Measurements from ENCODE around the gene TAS1R2. TPM values are rescaled to one million over a fixed set of nuclear protein-coding genes. Genes with fewer than 3 reads are reported as not detected.

Gene TAS1R2
- total and polyA plus RNA-seq, 2 of the 8 experiments (the other 6 are each of a cell fraction or from before 2014, with no cell fraction given), result not detected

GRCh38 chr1:18798533-18798932, 60.9 kb downstream of the TAS1R2 start:
- Histone ChIP-seq H3K9ac (replicated peaks in 1 of 4; ENCODE audit: extremely low read depth in 1 of 4, low read depth in 3 of 4, low read length in 3 of 4) (no peak overlapping the region), H3K23ac (ENCODE audit: insufficient read length) (no peak overlapping the region), H2BK20ac (ENCODE audit: low read length) (no peak overlapping the region), H3K4me2 (ENCODE audit: insufficient read depth in 1 of 2, low read depth in 2 of 2, low read length in 2 of 2) (no peak overlapping the region), H3K36me3 (ENCODE audit: control insufficient read depth in 2 of 4, insufficient read depth in 4 of 4, low read length in 3 of 4) (no peaks in the 10 kb centered on the region), H2BK15ac (ENCODE audit: low read length) (no peak overlapping the region), H3K56ac (replicated peaks; ENCODE audit: insufficient read length, low read depth, low read length) (no peak overlapping the region), H2BK120ac (replicated peaks; ENCODE audit: low read depth, low read length) (no peak overlapping the region), H2AK5ac (ENCODE audit: low read depth, low read length) (no peak overlapping the region), H4K91ac (replicated peaks; ENCODE audit: insufficient read length, low read length) (no peak overlapping the region), H3K27ac (ENCODE audit: low read depth, low read length) (no peak overlapping the region), H3K79me2 (ENCODE audit: control insufficient read depth in 1 of 2, insufficient read depth in 2 of 2, low read length in 2 of 2) (no peaks in the 10 kb centered on the region), H4K8ac (ENCODE audit: extremely low read depth, insufficient read depth, low read length) (peak overlapping the region; percentile 51; the same call in 1 of the 2 replicates), H3K79me1 (ENCODE audit: low read depth, low read length) (no peaks in the 10 kb centered on the region), H4K20me1 (replicated peaks in 1 of 2; ENCODE audit: control insufficient read depth in 1 of 2, insufficient read depth in 2 of 2, low read length in 2 of 2) (no peaks in the 10 kb centered on the region), H3K4ac (replicated peaks; ENCODE audit: insufficient read length, low read depth, low read length) (no peak overlapping the region), H3K9me3 (ENCODE audit: insufficient read depth in 2 of 2, low read depth in 1 of 2, low read length in 1 of 2) (no peaks in the 10 kb centered on the region), H3K23me2 (ENCODE audit: low read depth, low read length) (peaks cover 6% of the 10 kb centered on the region; the same call in 1 of the 2 replicates), H3K27me3 (replicated peaks in 1 of 4; ENCODE audit: control insufficient read depth in 3 of 4, extremely low read depth in 1 of 4, insufficient read depth in 3 of 4, low read length in 3 of 4) (peaks cover 0 to 4% (median 0%) of the 10 kb centered on the region in 4 experiments; a peak in 3 of 7 replicates), H3K4me1 (replicated peaks in 1 of 4; ENCODE audit: control insufficient read depth in 3 of 4, insufficient read depth in 4 of 4, low read length in 3 of 4) (peaks cover 3 to 15% (median 7%) of the 10 kb centered on the region in 4 experiments; a peak in 6 of 7 replicates), H2BK12ac (ENCODE audit: low read depth, low read length) (peak overlapping the region; percentile 50; the same call in 1 of the 2 replicates), H2BK5ac (ENCODE audit: low read depth, low read length) (no peak overlapping the region), H3K14ac (ENCODE audit: insufficient read length) (no peak overlapping the region), H2AFZ (ENCODE audit: low read length) (no peak overlapping the region), H3K18ac (ENCODE audit: extremely low read depth, low read length) (no peak overlapping the region), H3K4me3 (ENCODE audit: extremely low read depth in 1 of 4, insufficient read depth in 2 of 4, low read depth in 3 of 4, low read length in 4 of 4) (no peak overlapping the region), H4K5ac (ENCODE audit: insufficient read length, low read depth, low read length) (no peak overlapping the region)
- WGBS, 2 experiments (ENCODE audit: extremely low coverage in 1 of 2, insufficient coverage in 1 of 2, insufficient read length in 1 of 2, insufficient replicate concordance in 2 of 2, low coverage in 1 of 2, low lambda C conversion rate in 2 of 2, missing lambda C conversion rate in 1 of 2), result 92% methylated on average over 13 of the region's 13 CpGs; no CpG with 5 or more reads in 1 of the 2 experiments
- ChIA-PET CTCF (ENCODE audit: partially characterized antibody) (interaction anchor here (0.7 kb wide), 1 partner anchor 202 kb away, joined by 3 read pairs; no protein-coding TSS in a partner anchor), POLR2A (ENCODE audit: partially characterized antibody) (no interaction called here)
- FAIRE-seq, result no peak
- DNase-seq (ENCODE audit: low read depth in 1 of 2, low spot score in 2 of 2), result no peak
- TF ChIP-seq SIN3A (conservative IDR thresholded peaks at IDR 0.05 in 1 of 2, IDR thresholded peaks at IDR 0.05 in 1 of 2; ENCODE audit: low read depth in 1 of 2, low read length in 2 of 2), result no peak
- TF ChIP-seq PHF8 (conservative IDR thresholded peaks at IDR 0.05; ENCODE audit: low read depth, low read length), result no peak
- no peak for TF ChIP-seq CREB1 (IDR thresholded peaks at IDR 0.05)
- TF ChIP-seq ATF2 (IDR thresholded peaks at IDR 0.05; ENCODE audit: low read length), result no peak
- TF ChIP-seq NRF1 (IDR thresholded peaks at IDR 0.05; ENCODE audit: low read depth, low read length), result no peak
- TF ChIP-seq HDAC2 (IDR thresholded peaks at IDR 0.05; ENCODE audit: borderline replicate concordance in 1 of 2, low read depth in 2 of 2, low read length in 2 of 2), result no peak
- TF ChIP-seq POLR2A (IDR thresholded peaks at IDR 0.05; ENCODE audit: control extremely low read depth in 1 of 2, low read depth in 2 of 2, low read length in 2 of 2), result no peak
- TF ChIP-seq, protein P1, sequence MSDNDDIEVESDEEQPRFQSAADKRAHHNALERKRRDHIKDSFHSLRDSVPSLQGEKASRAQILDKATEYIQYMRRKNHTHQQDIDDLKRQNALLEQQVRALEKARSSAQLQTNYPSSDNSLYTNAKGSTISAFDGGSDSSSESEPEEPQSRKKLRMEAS (IDR thresholded peaks at IDR 0.05), result no peak
- TF ChIP-seq KDM4A (IDR thresholded peaks at IDR 0.05; ENCODE audit: low read depth, low read length, severe bottlenecking), result no peak
- no peak for TF ChIP-seq HDAC6 (IDR thresholded peaks at IDR 0.05; ENCODE audit: low read depth, low read length)
- no peak for TF ChIP-seq CHD1 (IDR thresholded peaks at IDR 0.05; ENCODE audit: low read depth, low read length)
- TF ChIP-seq CEBPB (IDR thresholded peaks at IDR 0.05; ENCODE audit: low read depth, low read length), result no peak
